Measurements from ENCODE around the gene CDK5RAP1. TPM values are rescaled to one million over a fixed set of nuclear protein-coding genes. Genes with fewer than 3 reads are reported as not detected.

CDK5RAP1 gene
- total and polyA plus RNA-seq, 8 donors: 12.0 to 38.7 (median 19.6) TPM

DNA sequence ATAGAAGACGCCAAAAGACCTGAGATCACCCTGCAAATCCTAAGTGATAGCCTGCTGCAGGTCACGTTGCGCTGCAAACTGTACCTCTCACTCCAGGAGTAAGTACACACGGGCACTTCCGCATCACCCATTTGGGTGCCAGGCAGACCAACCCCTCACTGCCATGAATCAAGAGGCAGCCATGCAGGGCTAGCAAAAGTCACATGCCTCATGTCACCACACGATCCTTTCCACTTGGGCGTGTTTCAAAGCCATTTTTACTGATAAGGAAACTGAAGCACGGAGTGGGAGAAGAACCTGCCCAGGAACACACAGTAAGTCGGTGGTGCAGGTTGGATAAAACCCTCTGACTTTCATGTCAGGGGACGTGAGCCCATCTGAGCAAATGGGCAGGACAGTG, 81.3 kb downstream of the CDK5RAP1 start:
- H3K27me3 ChIP-seq: peaks cover 0 to 63% (median 2%) of the 10 kb centered on the region in 3 donors

GRCh38 chr20:33318096-33318429, 83.3 kb downstream of the CDK5RAP1 start:
- Histone ChIP-seq H3K27ac (no peak overlapping the region), H3K4me1 (no peaks in the 10 kb centered on the region), H3K9me3 (no peaks in the 10 kb centered on the region), H3K36me3 (no peaks in the 10 kb centered on the region), H3K27me3 (peaks cover 0 to 60% (median 0%) of the 10 kb centered on the region in 3 donors), H3K4me3 (no peak overlapping the region)
- intact Hi-C loops (cut with DNase I; ENCODE audit: low total_unique reads): no loop called here
- TF ChIP-seq, protein P1, sequence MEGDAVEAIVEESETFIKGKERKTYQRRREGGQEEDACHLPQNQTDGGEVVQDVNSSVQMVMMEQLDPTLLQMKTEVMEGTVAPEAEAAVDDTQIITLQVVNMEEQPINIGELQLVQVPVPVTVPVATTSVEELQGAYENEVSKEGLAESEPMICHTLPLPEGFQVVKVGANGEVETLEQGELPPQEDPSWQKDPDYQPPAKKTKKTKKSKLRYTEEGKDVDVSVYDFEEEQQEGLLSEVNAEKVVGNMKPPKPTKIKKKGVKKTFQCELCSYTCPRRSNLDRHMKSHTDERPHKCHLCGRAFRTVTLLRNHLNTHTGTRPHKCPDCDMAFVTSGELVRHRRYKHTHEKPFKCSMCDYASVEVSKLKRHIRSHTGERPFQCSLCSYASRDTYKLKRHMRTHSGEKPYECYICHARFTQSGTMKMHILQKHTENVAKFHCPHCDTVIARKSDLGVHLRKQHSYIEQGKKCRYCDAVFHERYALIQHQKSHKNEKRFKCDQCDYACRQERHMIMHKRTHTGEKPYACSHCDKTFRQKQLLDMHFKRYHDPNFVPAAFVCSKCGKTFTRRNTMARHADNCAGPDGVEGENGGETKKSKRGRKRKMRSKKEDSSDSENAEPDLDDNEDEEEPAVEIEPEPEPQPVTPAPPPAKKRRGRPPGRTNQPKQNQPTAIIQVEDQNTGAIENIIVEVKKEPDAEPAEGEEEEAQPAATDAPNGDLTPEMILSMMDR (IDR thresholded peaks at IDR 0.05): no peak
- TF ChIP-seq POLR2A (IDR thresholded peaks at IDR 0.05) (no peak), POLR2AphosphoS5 (IDR thresholded peaks at IDR 0.05) (no peak)
- whole genome bisulfite sequencing, 5 donors: 28 to 65% (median 32%) methylated on average over 5 of the region's 5 CpGs
- no peak for DNase-seq

More for the DNA sequence above, 81.3 kb downstream of the CDK5RAP1 start:
- H3K27ac ChIP-seq: no peak overlapping the region
- H3K36me3 ChIP-seq: no peaks in the 10 kb centered on the region
- H3K9me3 ChIP-seq: no peaks in the 10 kb centered on the region
- no peak overlapping the region for H3K4me3 ChIP-seq
- intact Hi-C loops (cut with DNase I; ENCODE audit: low total_unique reads): no loop called here
- TF ChIP-seq, protein P1 (IDR thresholded peaks at IDR 0.05): no peak
- no peak for TF ChIP-seq EP300 (IDR thresholded peaks at IDR 0.05)
- no peak for TF ChIP-seq POLR2A (IDR thresholded peaks at IDR 0.05)
- no peak for TF ChIP-seq POLR2AphosphoS5 (IDR thresholded peaks at IDR 0.05)
- no peak for DNase-seq
- H3K4me1 ChIP-seq: no peaks in the 10 kb centered on the region
- 48 to 71% (median 65%) methylated on average over 10 of the region's 10 CpGs for WGBS, 5 donors

- intact Hi-C loops (cut with DNase I; ENCODE audit: low total_unique reads): no loop called here
Observed at GRCh38 chr20:33317424-33318095, 83.8 kb downstream of the CDK5RAP1 start.

GRCh38 chr20:33316958-33317357, 84.4 kb downstream of the CDK5RAP1 start:
- DNase-seq: no peak
- no peaks in the 10 kb centered on the region for H3K9me3 ChIP-seq
- intact Hi-C loops (cut with DNase I; ENCODE audit: low total_unique reads): no loop called here
- 84 to 96% (median 87%) methylated on average over 3 of the region's 3 CpGs for WGBS, 5 donors
- no peaks in the 10 kb centered on the region for H3K4me1 ChIP-seq
- no peaks in the 10 kb centered on the region for H3K36me3 ChIP-seq
- no peak for TF ChIP-seq POLR2AphosphoS5 (IDR thresholded peaks at IDR 0.05)
- no peak for TF ChIP-seq POLR2A (IDR thresholded peaks at IDR 0.05)
- no peak for TF ChIP-seq EP300 (IDR thresholded peaks at IDR 0.05)
- no peak overlapping the region for H3K4me3 ChIP-seq
- no peak overlapping the region for H3K27ac ChIP-seq
- H3K27me3 ChIP-seq: peaks cover 0 to 54% (median 0%) of the 10 kb centered on the region in 3 donors

More at GRCh38 chr20:33317424-33318095, 83.8 kb downstream of the CDK5RAP1 start:
- WGBS, 5 donors: 87 to 91% (median 90%) methylated on average over 14 of the region's 14 CpGs
- no peak overlapping the region for H3K27ac ChIP-seq
- no peaks in the 10 kb centered on the region for H3K9me3 ChIP-seq
- TF ChIP-seq POLR2A (IDR thresholded peaks at IDR 0.05): no peak
- TF ChIP-seq, protein P1 (IDR thresholded peaks at IDR 0.05): no peak
- TF ChIP-seq POLR2AphosphoS5 (IDR thresholded peaks at IDR 0.05): no peak
- TF ChIP-seq EP300 (IDR thresholded peaks at IDR 0.05): no peak
- no peaks in the 10 kb centered on the region for H3K4me1 ChIP-seq
- peaks cover 0 to 60% (median 0%) of the 10 kb centered on the region in 3 donors for H3K27me3 ChIP-seq
- H3K4me3 ChIP-seq: no peak overlapping the region
- no peak for DNase-seq
- no peaks in the 10 kb centered on the region for H3K36me3 ChIP-seq

GRCh38 chr20:33316343-33316742, 85.0 kb downstream of the CDK5RAP1 start:
- H3K27me3 ChIP-seq: peaks cover 0 to 49% (median 0%) of the 10 kb centered on the region in 3 donors
- 68 to 80% (median 75%) methylated on average over 5 of the region's 5 CpGs for WGBS, 5 donors
- intact Hi-C loops (cut with DNase I; ENCODE audit: low total_unique reads): no loop called here

More at GRCh38 chr20:33316343-33316742, 85.0 kb downstream of the CDK5RAP1 start:
- no peaks in the 10 kb centered on the region for H3K9me3 ChIP-seq
- no peaks in the 10 kb centered on the region for H3K36me3 ChIP-seq
- no peak overlapping the region for H3K27ac ChIP-seq
- no peak for DNase-seq
- TF ChIP-seq EP300 (IDR thresholded peaks at IDR 0.05) (no peak), POLR2A (IDR thresholded peaks at IDR 0.05) (no peak), POLR2AphosphoS5 (IDR thresholded peaks at IDR 0.05) (no peak)
- TF ChIP-seq, protein P1 (IDR thresholded peaks at IDR 0.05): no peak
- no peaks in the 10 kb centered on the region for H3K4me1 ChIP-seq
- H3K4me3 ChIP-seq: no peak overlapping the region
